DOHH2 (cell line): ENCODE measurements around the gene ZNHIT6.

ENCODE experiments used
- H3F3A ChIP-seq: fragments of 200-600 bp; sonication (generic), shearing (Covaris generic); 2 replicates; pipeline ENCODE4 v1.6.0; 2016; ENCODE audit warnings: antibody characterized with exemption, mild to moderate bottlenecking; ENCODE audit not compliant: control insufficient read depth, insufficient read depth
- H3K27ac ChIP-seq: fragments of 200-600 bp; sonication (generic); 2 replicates; pipeline ENCODE4 v1.5.1; 2014; ENCODE audit warnings: low read depth, mild to moderate bottlenecking, low read length, moderate library complexity
- H3K27me3 ChIP-seq: fragments of 200-600 bp; sonication (generic); 2 replicates; pipeline ENCODE4 v1.6.1; 2014; ENCODE audit warnings: mild to moderate bottlenecking, low read length, mixed read lengths; ENCODE audit not compliant: control insufficient read depth
- H3K36me3 ChIP-seq: fragments of 200-600 bp; sonication (generic); 2 replicates; pipeline ENCODE4 v1.6.1; 2014; ENCODE audit warnings: mild to moderate bottlenecking, low read length, moderate library complexity, mixed read lengths; ENCODE audit not compliant: control insufficient read depth
- H3K4me1 ChIP-seq: fragments of 200-600 bp; sonication (generic); 2 replicates; pipeline ENCODE4 v1.6.1; 2014; ENCODE audit warnings: mild to moderate bottlenecking, low read length, mixed read lengths; ENCODE audit not compliant: control insufficient read depth
- H3K4me2 ChIP-seq: fragments of 200-600 bp; sonication (generic); 2 replicates; pipeline ENCODE4 v1.6.0; 2014; ENCODE audit warnings: mild to moderate bottlenecking, low read length, moderate library complexity
- H3K4me3 ChIP-seq: fragments of 200-600 bp; sonication (generic); 2 replicates; pipeline ENCODE4 v1.5.1; 2014; ENCODE audit warnings: mild to moderate bottlenecking, low read length, mixed read lengths
- H3K79me2 ChIP-seq: fragments of 200-600 bp; sonication (generic); 2 replicates; pipeline ENCODE4 v1.6.1; 2014; ENCODE audit warnings: mild to moderate bottlenecking, low read length, mixed read lengths; ENCODE audit not compliant: control insufficient read depth
- H3K9me2 ChIP-seq: fragments of 200-600 bp; sonication (generic); replicated peaks from 2 replicates; pipeline ENCODE4 v1.6.1; 2014; ENCODE audit warnings: mild to moderate bottlenecking, low read length, mixed read lengths; ENCODE audit not compliant: control insufficient read depth
- H3K9me3 ChIP-seq: fragments of 200-600 bp; sonication (generic); 2 replicates; pipeline ENCODE4 v1.6.1; 2014; ENCODE audit warnings: antibody characterized with exemption, low read length, mixed read lengths; ENCODE audit not compliant: control insufficient read depth, insufficient read depth
- H4K20me1 ChIP-seq: fragments of 200-600 bp; sonication (generic); 2 replicates; pipeline ENCODE4 v1.6.0; 2014; ENCODE audit warnings: low read depth, mild to moderate bottlenecking, antibody characterized with exemption, low read length, moderate library complexity; ENCODE audit not compliant: control insufficient read depth, insufficient read depth
- CTCF ChIP-seq: fragments of 200-600 bp; sonication (generic); IDR thresholded peaks from one replicate; pipeline ENCODE4 v1.5.1; 2014; ENCODE audit warnings: antibody characterized with exemption, mild to moderate bottlenecking, low read depth, low read length; ENCODE audit not compliant: poor library complexity, severe bottlenecking
- EZH2phosphoT487 ChIP-seq: fragments of 200-600 bp; sonication (generic); IDR thresholded peaks from 2 replicates; pipeline ENCODE4 v1.6.1; 2017; ENCODE audit warnings: borderline replicate concordance, mild to moderate bottlenecking, antibody characterized with exemption, low read length, moderate library complexity, mixed read lengths

ZNHIT6 gene

GRCh38 chr1:85612704-85613361, 95.4 kb downstream of the ZNHIT6 start:
- Histone ChIP-seq H3K27me3 (no peaks in the 10 kb centered on the region), H3K9me3 (no peaks in the 10 kb centered on the region), H3K27ac (no peak overlapping the region), H3K4me3 (no peak overlapping the region), H3K4me1 (no peaks in the 10 kb centered on the region), H3K79me2 (no peaks in the 10 kb centered on the region), H3F3A (no peaks in the 10 kb centered on the region), H3K36me3 (no peaks in the 10 kb centered on the region), H3K9me2 (no peaks in the 10 kb centered on the region), H3K4me2 (no peak overlapping the region), H4K20me1 (no peaks in the 10 kb centered on the region)
- TF ChIP-seq EZH2phosphoT487 (no peak), CTCF (no peak)

- Histone ChIP-seq H3K36me3 (no peaks in the 10 kb centered on the region), H3F3A (no peaks in the 10 kb centered on the region), H3K9me3 (no peaks in the 10 kb centered on the region), H3K4me2 (no peak overlapping the region), H3K27me3 (no peaks in the 10 kb centered on the region), H3K4me1 (no peaks in the 10 kb centered on the region), H3K9me2 (no peaks in the 10 kb centered on the region), H4K20me1 (no peaks in the 10 kb centered on the region), H3K27ac (no peak overlapping the region), H3K79me2 (no peaks in the 10 kb centered on the region), H3K4me3 (no peak overlapping the region)
- TF ChIP-seq CTCF (no peak), EZH2phosphoT487 (no peak)
These were observed 96.4 kb downstream of the ZNHIT6 start for GRCh38 chr1:85611856-85612255.

GRCh38 chr1:85611425-85611824, 96.8 kb downstream of the ZNHIT6 start:
- Histone ChIP-seq H3K79me2 (no peaks in the 10 kb centered on the region), H3K9me2 (no peaks in the 10 kb centered on the region), H3K4me2 (no peak overlapping the region), H3F3A (no peaks in the 10 kb centered on the region), H3K27ac (no peak overlapping the region), H3K9me3 (no peaks in the 10 kb centered on the region), H3K4me3 (no peak overlapping the region), H3K4me1 (no peaks in the 10 kb centered on the region), H3K36me3 (no peaks in the 10 kb centered on the region), H3K27me3 (no peaks in the 10 kb centered on the region), H4K20me1 (no peaks in the 10 kb centered on the region)
- no peak for TF ChIP-seq CTCF
- no peak for TF ChIP-seq EZH2phosphoT487
